OCI-LY7 (cell line): ENCODE results near the gene PAK6.

Experiments used
- EZH2phosphoT487 ChIP-seq: fragments of 200-600 bp; sonication (generic); IDR thresholded peaks from 2 replicates; pipeline ENCODE4 v1.6.1; 2018; ENCODE audit warnings: low read depth, borderline replicate concordance, mild to moderate bottlenecking, mixed run types, antibody characterized with exemption, low read length, moderate library complexity, mixed read lengths
- TF ChIP-seq, protein P1 (sequence below): fragments of 200-600 bp; sonication (generic); conservative IDR thresholded peaks from 2 replicates; pipeline ENCODE4 v1.5.1; 2014; ENCODE audit warnings: mild to moderate bottlenecking, antibody characterized with exemption, low read length, moderate library complexity, mixed read lengths

GRCh38 chr15:40217166-40217824 lies 21.6 kb upstream of the PAK6 start:
- TF ChIP-seq, protein P1, sequence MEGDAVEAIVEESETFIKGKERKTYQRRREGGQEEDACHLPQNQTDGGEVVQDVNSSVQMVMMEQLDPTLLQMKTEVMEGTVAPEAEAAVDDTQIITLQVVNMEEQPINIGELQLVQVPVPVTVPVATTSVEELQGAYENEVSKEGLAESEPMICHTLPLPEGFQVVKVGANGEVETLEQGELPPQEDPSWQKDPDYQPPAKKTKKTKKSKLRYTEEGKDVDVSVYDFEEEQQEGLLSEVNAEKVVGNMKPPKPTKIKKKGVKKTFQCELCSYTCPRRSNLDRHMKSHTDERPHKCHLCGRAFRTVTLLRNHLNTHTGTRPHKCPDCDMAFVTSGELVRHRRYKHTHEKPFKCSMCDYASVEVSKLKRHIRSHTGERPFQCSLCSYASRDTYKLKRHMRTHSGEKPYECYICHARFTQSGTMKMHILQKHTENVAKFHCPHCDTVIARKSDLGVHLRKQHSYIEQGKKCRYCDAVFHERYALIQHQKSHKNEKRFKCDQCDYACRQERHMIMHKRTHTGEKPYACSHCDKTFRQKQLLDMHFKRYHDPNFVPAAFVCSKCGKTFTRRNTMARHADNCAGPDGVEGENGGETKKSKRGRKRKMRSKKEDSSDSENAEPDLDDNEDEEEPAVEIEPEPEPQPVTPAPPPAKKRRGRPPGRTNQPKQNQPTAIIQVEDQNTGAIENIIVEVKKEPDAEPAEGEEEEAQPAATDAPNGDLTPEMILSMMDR = peak; percentile 90
- TF ChIP-seq EZH2phosphoT487 = no peak
